Hematopoietic multipotent progenitor cell treated with erythropoietin and hydrocortisone succinate and interleukin-3 and kit ligand, for 4 days (in vitro differentiated cells): ENCODE data around the gene YIPF5.
A peak's percentile ranks its signal among the peaks of the same experiment; 100 is the strongest.

Source experiments
- DNase-seq: peaks from one replicate; pipeline ENCODE4 v3.0.0-alpha.2; 2015

Gene YIPF5

DNA sequence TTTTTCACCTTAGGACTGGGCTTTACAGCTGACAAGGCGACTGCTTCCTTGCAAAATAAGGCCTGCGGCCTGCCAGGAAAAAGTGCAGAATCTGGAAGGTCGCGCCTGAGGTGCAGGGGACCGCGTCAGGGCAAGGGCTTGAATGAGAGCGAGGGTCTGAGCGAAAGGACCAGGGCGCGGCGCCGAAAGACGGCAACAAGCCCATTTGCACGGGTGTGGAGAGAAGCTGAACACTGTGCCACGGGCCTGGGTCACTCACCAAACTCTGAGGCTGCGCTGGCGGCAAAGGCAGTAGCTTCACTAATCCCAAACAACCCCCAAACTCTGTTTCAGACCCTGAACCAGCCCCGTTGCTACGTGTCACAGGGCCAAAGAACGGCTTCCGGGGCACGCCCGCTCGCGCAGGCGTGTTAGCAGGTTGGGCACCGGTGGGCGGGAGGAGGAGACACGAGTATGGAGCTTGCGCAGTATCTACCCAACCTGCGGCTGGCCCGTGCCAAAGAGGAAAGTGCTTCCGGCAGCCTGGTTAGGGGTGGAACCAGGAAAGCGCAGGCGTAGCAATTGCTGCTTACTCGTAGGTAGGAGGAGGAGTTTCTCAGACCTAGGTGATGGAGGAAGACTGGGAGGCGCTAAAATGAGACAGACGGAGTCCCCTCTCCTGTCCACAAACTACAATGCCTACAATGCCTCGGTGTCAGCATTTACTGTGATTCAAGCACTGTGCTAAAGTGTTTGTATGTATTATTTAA is at the start of gene YIPF5, which contains the start of gene KCTD16:
TSS of gene YIPF5 (minus strand) at position 384 of the 749 bp plus-strand sequence. CDS start 704 bp downstream, outside the sequence.
TSS of gene KCTD16 (plus strand) at position 598 of the 749 bp plus-strand sequence.
- peak; percentile 99 for DNase-seq

DNA sequence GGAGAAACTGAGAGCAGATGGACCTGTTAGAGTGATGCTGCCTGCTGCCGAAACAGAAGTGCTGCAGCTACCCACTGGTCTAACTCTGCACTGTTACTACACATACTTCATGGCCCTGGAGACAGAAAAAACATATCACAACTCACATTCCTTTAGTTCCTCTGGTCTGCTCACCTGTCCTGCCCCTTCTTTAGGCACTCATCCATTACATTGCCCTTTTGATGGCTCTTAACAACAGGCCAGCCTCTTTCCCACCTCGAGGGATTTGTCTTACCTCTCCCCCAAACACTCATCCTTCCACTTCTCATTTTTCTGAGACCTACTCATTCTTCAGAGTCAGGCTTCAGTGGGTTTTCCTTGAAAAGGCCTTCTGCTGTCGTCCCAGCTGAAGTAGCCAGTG is 49.4 kb upstream of the YIPF5 start:
- no peak for DNase-seq

DNA sequence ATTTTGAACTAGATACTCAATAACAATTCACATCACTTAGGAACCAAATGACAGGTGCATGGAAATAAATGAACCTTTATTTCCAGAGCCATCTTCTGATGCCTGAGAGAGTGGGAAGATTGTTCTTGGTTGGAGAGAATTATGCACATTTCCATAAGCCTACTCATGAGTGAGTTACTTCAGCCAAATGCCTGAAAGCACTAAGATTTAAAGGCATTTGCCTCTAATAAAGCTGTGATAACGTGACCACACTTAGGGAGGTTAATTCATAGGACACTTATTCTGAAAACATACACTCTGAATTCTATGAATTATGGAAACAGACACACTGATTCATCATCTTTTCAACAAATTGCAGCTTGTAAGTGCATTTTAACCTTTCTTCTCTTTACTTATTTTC is 40.2 kb upstream of the YIPF5 start:
- DNase-seq: no peak

DNA sequence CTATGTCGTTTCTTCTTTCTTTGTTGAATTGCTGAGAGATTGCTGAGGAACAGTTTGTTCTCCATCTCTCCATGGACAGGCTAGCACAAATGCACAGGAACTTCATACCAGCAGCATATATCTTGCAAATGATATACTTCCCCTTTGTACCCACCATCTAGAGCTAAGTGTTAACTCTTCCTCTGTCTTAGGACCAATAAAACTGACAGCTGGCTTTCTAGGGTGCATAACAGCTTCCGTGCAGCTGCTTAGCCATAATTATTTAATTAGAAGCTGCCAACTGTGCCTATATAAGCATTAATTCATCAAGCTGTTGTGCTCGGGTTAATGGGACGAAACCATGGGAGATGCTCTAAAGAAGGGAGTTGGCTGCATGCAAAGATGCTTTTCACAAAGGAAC is 38.9 kb upstream of the YIPF5 start:
- no peak for DNase-seq

DNA sequence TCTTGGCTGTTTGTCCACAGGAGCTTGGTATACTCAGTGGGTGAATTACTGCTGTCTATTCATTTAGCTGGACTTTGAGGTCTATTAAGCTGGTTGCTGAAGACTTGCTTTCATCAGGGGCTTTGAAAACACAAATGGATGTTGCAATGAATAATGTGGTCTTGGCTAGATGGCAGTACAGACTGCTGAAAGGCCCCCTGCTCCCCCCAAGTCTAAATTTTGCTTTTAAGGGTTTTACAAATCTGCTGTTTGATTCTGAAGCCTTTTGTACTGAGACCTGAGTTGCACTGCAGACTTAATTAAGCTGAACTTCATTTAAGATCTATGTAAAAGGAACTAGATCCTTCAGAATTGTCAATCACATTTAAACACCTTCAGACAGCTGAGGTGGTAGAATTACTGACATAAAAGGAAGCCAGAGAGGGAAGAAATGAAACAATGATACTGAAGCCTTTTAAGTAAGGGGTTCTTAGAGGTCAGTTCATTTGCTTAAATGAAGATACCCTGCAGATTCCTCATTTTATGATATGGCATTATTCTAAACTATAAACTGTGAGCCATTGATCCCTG is 37.5 kb upstream of the YIPF5 start:
- DNase-seq: no peak

DNA sequence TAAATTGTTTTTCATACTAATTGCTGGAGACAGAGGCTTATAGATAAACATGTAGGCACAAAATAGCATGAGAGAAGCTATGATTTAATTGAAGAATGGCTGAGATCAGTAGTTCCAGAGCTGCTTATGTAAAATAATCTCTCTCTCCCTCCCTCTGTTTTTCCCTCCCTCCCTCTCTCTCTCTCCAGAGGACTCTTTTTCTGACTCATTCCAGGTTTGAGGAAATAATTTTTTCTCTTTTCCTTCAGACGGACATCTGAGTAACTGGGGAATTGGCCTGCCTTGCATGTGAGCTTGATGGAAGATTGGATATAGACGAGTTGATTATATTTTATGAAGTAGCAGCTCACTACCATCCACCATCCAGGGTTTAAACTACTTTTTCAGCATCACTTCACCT is 35.7 kb upstream of the YIPF5 start:
- DNase-seq: no peak

DNA sequence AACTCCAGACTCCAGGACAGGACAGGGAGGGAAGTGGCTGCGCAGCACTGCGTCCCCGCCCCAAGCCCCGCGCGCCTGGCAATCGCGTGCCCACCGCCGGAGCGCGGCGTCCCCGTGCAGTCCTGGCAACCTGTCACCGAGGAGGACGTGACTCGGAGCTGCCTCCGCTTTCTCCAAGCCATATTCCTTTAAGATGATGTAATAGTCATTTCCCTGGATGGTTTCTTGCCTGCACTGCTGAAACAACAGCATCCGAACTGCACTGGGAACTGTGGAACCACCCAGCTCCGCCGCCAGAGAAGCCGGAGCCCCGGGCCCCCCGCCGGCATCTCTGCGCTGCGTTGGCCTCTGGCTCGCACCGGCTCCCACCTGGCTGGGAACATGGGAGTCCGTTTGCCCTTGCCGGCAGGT is 34.7 kb upstream of the YIPF5 start:
- no peak for DNase-seq

DNA sequence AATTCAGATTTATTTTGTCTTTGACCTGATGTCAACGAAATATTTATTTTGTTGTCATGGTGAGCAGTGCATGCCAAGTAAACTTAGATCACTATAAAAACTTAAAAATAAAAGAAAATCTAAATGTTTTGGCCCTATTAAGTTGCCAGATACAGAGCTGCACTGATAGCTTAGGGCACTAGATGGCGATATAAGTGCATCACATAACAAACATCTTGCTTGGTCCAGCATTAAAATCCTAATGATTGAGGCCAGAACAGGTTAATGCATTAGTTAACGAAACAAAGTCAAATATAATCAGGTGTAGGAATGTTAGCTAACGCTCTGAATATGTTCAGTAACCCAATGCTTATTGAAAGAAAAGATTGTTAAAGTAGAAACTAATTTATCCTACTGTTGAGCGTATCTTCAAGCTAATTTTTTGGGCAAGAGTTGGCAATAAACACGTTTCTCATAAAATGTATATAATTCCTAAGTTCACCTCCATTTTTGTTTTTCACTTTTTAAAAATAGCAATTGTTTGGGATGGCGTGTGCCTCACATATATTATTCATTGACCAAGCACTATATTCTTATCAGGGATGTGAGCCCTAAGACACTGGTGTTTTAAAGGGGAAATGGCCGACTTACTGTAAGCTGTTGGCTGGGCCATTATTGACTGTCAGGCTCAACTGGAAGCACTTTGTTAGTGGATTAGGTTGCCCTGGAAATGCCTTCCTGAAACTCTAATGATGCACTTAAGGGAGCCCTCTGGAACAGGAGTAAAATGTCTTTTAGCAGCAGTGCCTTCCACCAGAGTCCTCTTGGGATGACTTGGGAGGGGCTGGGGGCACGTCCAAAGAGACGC is 33.5 kb upstream of the YIPF5 start:
- DNase-seq: peak; percentile 78

DNA sequence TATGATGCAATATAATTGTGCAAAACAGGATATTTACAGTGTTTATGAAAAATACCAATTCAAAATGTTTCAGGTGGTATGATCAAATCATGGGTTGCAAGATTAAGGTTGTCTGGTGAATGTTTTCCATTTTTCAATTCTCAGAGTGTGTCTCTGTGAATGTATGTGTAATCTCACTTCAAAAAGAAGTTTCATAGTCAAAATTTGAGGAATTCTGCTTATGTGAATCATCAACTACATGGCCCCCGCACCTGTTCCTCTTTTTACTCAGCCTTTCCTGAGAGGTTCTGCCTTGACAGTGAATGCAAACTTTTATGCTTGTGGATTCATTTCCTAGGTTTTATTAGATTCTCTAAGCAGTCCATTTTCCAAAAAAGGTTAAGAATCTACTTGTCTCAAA is 32.3 kb upstream of the YIPF5 start:
- no peak for DNase-seq

DNA sequence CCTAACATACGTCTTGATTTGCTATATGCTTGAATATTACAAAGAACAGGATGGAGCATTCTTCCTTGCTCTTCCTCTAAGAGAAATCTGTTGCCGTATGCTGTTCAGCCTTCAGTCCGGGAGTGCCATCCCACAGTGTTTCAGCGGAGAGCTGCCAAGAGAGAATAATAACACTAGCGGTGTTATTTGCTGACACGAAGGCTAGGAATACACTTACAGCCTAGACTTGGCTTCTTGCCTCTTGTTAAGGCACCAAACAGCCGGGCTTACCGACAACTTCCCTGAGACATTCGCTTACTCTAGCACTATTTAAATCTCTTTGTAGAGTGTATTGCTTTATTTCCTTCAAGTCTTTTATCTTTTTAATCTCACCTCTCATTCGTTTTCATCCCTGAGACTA is 31.6 kb upstream of the YIPF5 start:
- DNase-seq: no peak

DNA sequence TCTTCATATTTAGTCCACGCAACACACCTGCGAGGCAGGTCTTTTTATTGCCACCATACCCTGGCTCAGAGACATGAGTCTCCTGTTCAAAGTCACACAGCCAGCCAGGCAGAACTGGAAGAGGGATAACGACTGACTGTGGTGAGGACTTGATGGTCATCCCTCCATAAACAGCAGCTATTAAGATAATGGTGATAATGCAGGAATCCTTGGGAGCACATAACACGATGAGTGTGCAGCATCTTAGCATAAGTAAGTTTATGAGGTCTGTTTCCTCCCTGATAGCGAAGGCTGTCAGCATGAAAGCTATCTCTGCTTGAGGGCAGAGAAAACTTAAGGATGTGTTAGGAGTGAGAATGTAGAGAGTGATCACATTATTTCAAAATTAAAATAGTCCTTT is 31.1 kb upstream of the YIPF5 start:
- peak; percentile 62 for DNase-seq

DNA sequence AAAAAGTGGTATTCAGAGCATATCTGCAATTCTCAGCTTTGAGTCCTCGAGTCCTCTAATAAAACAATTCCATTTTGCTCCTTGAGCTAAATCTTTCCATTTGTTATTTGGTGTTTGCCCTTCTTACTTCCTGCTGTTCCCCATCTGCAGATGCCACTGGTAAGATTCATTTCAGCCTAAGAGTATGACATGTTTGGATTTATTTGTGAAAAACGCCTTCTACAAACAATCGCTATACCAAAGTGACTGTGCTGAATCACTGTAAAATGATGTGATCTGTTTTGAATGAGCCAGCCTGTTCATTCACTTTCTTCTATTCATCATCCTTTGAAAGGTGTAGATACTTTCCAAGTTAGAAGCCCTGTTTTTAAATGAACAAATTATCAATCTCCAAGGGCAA is 27.9 kb upstream of the YIPF5 start:
- no peak for DNase-seq

DNA sequence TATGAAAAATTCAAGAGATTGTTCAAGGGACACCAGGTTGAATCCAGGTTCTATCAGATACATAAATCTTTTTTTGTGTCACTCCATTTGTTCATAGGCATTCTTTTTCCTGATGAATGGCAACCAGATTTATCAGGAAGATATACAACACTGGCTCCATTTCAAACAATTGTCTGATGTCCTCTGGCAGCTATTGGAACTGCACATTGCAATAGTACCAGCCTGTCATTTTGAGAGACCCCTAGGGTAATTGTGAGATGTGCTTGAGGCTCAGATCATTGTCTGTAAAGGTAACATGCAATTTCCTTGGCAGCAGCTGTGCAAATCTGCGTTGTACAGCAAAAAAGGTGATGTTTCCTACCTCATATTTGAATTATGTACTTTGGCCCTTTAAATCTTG is 26.2 kb upstream of the YIPF5 start:
- DNase-seq: no peak

DNA sequence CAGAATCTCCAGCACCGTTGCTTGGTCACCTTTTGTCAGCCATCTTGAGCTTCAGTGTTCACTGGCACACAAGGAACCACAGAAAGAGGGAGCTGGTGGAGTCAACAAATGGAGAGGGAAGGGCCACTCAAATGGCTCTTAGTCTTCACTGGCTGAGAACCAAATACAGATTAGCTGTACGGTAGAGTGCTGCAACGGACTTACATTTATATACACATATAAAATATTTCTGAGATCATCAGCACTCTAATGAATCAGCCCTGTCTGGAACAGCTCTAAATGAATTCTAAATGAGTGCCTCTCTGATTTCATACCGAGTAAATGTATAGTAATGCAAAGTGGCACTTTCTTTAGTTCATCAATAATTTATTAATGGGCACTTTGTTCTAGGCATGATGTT is 25.0 kb upstream of the YIPF5 start:
- no peak for DNase-seq

DNA sequence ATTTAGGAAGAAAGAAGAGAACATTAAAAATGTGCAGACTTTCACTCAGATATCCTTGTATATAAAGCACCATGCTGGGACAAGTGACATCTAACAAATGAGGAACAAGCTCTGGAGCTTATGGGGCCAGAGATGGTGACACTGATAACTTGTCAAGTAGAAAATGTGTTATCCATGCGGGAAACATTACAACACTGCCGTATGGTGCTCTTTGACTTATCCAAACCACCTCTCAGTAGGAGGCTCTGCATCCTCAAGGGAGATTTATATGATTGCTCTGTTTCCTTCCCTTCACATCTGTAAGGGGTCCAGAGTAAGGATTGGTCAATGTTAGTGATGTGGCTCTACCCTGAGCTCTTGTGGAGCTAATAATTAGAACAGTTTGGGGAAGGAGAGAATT is 23.7 kb upstream of the YIPF5 start:
- DNase-seq: peak; percentile 55

DNA sequence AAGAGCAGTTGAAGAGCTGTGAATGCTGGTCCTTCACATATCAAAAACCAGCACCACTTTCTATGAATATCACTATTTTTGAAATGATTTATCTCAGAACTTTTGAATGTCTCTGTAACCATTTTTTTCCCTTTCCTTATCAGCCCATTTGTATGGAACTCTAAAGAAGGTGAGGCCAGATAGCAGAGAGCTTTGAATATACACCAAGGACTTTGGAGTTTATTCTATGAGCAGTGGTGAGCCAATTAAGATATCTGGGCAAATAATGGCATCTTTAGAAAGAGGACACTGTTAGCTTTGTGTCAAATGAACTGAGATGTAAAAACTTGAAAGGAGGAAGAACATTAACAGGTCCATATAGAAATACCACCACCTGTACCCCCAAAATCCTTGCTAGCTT is 22.2 kb upstream of the YIPF5 start:
- DNase-seq: no peak

DNA sequence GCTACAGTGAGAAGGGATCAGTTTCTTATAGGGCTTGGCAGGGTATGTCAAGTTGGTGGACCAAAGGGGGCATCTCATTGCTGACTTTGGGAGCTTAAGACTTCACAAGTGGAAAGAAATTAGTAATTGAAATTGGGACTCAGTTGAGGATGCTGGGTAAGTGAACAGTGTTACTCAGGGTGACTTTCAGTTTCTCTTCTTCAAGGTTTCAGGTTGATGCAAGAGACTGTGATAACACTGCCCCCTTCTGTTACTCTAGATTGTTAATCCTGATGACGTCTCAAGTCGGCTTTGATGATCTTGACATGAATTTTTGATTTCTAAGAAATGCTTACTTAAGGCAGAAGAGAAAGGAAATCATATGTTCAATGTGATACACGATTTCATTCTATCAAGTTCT is 21.5 kb upstream of the YIPF5 start:
- DNase-seq: peak; percentile 85

DNA sequence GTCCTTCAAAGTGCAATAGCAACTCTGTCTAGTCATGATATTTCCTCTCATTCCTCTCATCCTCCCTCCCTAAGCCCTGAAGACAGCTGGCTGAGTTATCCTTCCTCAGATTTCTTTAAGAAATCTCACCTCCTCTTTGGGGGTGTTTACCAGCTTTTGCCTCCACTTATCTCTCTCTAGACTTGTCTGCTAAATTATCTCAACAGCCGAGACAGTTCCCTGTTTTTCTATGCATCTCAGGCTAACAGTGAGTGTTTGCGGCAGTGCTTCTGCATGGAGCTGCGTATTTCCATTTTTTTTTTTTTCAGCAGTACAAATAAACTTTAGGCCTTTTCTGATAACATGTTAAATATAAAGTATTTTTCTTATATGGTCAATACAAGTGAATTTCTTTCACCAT is 21.1 kb upstream of the YIPF5 start:
- DNase-seq: no peak

DNA sequence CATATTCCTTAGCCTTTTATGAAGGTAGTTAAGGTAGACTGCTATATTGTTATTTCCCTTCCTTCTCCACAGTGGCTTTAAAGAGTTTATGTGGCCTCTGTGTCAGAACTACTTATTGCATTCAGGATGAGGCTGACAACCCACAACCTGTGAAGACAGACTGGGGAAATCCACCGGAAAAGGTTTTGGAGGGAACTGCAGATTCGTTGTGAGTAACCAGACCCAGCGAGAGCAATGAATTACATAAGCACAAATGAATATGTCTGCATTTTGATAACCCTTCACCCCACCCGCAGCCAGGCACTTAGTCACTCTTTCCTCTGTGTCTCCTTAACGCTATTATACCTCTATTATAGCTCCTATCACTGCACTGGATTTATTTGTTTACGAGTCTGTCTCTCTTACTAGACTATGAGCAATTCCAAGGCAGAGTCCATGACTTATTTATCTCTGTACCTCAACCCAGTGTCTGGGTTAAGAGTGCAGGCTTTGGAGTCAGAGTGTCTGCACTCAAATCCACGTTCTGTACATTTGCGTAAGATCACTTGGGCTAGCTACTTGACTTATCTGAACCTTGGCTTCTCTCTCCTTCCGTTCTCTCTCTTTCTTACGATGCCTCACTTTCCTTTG is 19.5 kb upstream of the YIPF5 start:
- DNase-seq: peak; percentile 62

DNA sequence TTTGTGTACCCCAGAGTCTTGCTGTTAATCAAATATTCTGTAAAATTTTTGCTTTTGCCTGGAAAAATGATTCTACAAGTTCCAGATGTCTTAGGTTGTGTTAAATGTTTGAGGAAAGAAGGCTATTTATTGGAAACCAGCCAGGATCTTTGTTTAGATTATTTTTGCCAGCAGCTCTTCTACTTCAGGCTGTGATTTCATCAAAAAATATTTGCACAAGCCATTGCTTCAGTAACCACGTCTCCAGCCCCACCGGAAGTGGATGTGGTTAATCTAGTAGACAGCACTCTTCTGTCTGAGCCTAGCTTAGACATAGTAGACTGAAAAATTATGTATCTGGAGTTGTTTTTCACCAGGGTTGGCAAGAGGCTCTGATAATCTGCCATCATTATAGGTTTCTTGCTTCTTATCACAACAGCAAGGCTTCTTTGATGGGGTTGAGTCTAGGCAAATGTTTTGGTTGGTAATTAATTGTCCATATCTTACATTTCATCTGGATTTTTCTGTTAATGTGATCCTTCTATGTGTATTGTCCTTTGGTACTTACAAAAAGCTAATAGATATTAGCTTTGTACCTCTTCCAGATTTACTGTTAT is 17.3 kb upstream of the YIPF5 start:
- DNase-seq: peak; percentile 88

DNA sequence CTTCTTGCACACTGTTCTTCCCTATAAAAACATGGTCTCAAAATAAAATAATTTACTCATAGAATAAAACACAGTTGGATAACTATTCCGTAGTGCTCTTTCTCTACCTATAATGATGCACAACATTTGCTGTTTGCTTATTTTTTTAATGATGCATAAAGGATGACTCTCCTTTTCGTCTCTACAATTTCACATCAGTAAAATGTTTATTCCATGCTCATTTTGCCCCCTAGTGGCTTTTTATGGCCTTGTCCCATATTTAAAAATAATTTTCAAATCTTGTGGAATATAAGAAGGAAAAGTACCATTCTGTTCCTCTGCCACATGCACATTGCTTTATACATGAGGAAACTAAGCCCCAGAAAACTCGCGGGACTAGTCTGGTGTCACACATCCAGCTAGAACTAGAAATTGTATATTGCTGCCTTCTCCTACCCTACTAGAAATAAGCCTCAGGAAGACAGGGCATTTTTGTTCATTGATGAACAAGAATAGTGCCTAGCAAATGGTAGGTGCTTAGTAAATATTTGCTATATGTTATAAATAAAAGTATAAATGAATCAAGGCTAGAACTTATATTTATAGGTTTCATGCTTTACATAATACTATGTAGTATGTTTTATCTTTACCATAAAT is 12.9 kb upstream of the YIPF5 start:
- DNase-seq: peak; percentile 63

DNA sequence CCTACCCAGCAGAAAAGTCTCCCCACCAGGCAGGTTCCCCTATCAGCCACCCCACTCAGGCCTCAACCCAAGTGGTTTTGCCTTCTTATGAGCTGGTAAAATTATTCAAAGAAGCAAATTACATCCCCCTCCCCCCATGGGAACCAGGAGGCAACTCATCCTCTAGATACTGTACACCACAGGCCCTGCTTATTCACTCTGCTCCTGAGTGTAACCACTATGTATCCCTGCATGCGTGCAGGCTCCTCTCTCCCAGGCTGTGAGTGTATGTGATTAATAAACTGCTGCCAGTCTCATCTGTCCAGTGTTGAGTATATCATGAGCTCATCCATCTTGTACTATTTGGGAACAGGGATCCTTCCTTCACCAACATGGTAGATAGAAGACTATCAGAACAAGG is 8.8 kb upstream of the YIPF5 start:
- no peak for DNase-seq

DNA sequence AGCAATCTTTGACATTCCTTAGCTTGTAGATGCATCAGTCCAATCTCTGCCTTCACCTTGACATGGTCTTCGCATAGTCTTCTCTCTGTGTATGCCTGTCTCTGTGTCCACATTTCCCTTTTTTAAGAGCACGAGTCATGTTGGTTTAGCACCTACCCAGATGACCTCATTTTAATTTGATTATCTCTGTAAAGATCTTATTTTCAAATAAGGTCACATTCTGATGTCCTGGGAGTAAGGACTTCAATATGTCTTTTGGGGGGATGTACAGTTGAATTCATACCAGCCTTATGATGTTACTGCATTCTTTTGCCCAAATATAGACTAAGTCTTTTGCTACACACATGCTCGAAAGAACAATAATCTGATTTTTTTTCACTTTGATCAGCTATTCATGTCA is 7.1 kb upstream of the YIPF5 start:
- DNase-seq: no peak
